Measurements from ENCODE around the gene TOP3A. TPM values are rescaled to one million over a fixed set of nuclear protein-coding genes. Genes with fewer than 3 reads are reported as not detected.
"Not testable (repeated sequence)": the region's sequence is repeated elsewhere in the genome, so short reads cannot be mapped to it uniquely, and the experiment has no call there.

Gene TOP3A
- 10 to 100 TPM; 52.4 to 53.0 TPM for total RNA-seq

GRCh38 chr17:18314731-18315561 lies at the start of gene TOP3A, which contains the start of gene SMCR8:
TOP3A (minus strand) TSS chr17:18314994; CDS start chr17:18314778, 216 bp downstream.
SMCR8 (plus strand) TSS chr17:18315293; CDS start chr17:18315790, 497 bp downstream.
- intact Hi-C loops (cut with micrococcal nuclease): loop anchor here (1.0 to 10.0 kb wide), 6 partner anchors 48 to 470 kb away; partner anchors contain the start of genes ALKBH5, ATPAF2, GID4 and LLGL1
- Mint-ChIP-seq H3K27ac (peak within 1 kb of the TSS; percentile 98), H3K36me3 (peaks cover 29% of the 10 kb centered on the region), H3K27me3 (no peaks in the 10 kb centered on the region), H3K4me3 (peak within 1 kb of the TSS; percentile 95), H3K9me3 (no peaks in the 10 kb centered on the region), H3K4me1 (ENCODE audit: low read depth) (peaks cover 73% of the 10 kb centered on the region)
- CTCF ChIA-PET: interaction anchor here (0.9 to 1.0 kb wide), 3 partner anchors 67 to 310 kb away, joined by 3 to 4 read pairs (median 4); no protein-coding TSS in a partner anchor
- peak; percentile 99 for DNase-seq
- POLR2A ChIA-PET: interaction anchor here (0.8 kb wide), 1 partner anchor 8 kb away, joined by 3 read pairs; no protein-coding TSS in a partner anchor

DNA sequence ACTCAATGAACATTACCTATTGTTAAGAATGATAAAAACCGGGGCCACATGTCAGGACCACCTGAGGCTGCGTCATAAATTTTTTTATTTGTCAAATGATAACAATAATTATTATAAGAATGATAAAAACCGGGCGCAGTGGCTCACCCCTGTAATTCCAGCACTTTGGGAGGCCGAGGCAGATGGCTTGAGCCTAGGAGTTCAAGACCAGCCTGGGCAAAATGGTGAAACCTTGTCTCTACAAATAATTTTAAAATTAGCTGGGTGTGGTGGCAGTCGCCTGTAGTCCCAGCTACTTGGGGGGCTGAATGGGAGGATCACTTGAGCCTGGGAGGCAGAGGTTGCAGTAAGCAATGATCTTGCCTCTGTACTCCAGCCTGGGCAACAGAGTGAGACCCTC lies 49.4 kb upstream of the TOP3A start:
- H3K4me1 Mint-ChIP-seq (ENCODE audit: low read depth): peaks cover 15% of the 10 kb centered on the region
- ChIA-PET CTCF (no interaction called here), POLR2A (no interaction called here)
- no peaks in the 10 kb centered on the region for H3K27me3 Mint-ChIP-seq
- intact Hi-C loops (cut with micrococcal nuclease): no loop called here
- no peak for DNase-seq
- no peak overlapping the region for H3K27ac Mint-ChIP-seq
- H3K4me3 Mint-ChIP-seq: no peak overlapping the region
- H3K9me3 Mint-ChIP-seq: no peaks in the 10 kb centered on the region
- peaks cover 3% of the 10 kb centered on the region for H3K36me3 Mint-ChIP-seq

DNA sequence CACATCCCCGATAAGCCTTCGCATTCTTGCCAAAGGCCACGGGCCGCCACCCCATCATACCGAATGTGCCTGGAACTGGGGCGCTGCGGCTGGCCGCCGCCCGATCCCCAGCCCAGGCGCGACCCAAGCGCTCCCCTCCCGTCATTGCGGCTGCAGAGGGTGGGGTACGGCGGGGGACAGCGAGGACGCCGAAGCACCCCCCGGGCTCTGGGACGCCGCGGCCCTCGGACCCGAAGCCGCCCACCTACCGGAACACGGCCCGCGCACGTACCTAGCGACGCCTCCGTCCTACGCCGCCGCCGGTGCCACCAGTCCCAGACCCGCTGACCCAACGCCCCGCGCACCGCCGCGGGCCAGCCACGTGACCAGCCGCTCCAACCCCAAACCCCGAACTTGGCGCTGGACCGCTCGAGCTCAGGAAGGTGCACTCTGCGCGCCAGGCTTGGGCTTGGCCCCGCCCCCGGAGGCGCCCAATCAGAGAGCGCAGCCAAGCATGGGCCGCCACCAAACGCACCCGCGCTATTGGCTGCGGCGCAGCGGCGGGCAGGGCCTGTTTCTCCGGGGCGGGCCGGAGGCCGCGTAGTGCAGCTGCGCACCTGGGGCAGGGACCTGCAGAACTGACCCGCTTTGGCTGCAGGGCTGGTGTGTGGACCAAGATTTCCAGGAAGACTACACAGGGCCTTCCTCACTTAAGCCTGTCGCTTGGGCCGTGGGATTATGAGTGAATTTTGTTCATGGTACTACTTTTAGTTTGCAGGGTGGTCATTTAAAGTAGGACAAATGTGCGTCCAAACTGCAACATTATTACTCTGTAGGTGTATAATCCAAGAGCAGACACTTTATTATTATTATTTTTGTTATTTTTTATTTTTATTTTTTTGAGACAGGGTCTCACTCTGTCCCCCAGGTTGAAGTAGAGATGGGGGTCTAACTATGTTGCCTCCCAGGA lies 48.6 kb upstream of the TOP3A start, which contains the start of gene SHMT1:
Gene SHMT1 (minus strand): TSS at position 450 of the 949 bp plus-strand sequence. CDS start 7,569 bp downstream, outside the sequence.
- Mint-ChIP-seq H3K4me3 (peak within 1 kb of the TSS; percentile 88), H3K4me1 (ENCODE audit: low read depth) (peaks cover 15% of the 10 kb centered on the region), H3K36me3 (peaks cover 4% of the 10 kb centered on the region), H3K27me3 (no peaks in the 10 kb centered on the region), H3K9me3 (no peaks in the 10 kb centered on the region), H3K27ac (peak within 1 kb of the TSS; percentile 81)
- intact Hi-C loops (cut with micrococcal nuclease): loop anchor here (1.0 kb wide), 1 partner anchor 48 kb away; the partner anchor contains the start of gene SMCR8
- CTCF ChIA-PET: interaction anchor here (0.7 to 1.2 kb wide), 3 partner anchors 105 to 146 kb away, joined by 3 to 4 read pairs (median 3); partner anchors contain the start of gene FLII
- POLR2A ChIA-PET: no interaction called here
- DNase-seq: peak; percentile 95

GRCh38 chr17:18362698-18363100 lies 47.9 kb upstream of the TOP3A start:
- CTCF ChIA-PET: interaction anchor here (0.8 to 1.2 kb wide), 3 partner anchors 134 to 264 kb away, joined by 3 to 4 read pairs (median 4); no protein-coding TSS in a partner anchor
- POLR2A ChIA-PET: interaction anchor here (1.0 kb wide), 1 partner anchor 35 kb away, joined by 3 read pairs; no protein-coding TSS in a partner anchor
- peak; percentile 25 for DNase-seq
- Mint-ChIP-seq H3K27ac (no peak overlapping the region), H3K27me3 (no peaks in the 10 kb centered on the region), H3K4me1 (ENCODE audit: low read depth) (peaks cover 15% of the 10 kb centered on the region), H3K36me3 (peaks cover 4% of the 10 kb centered on the region), H3K9me3 (no peaks in the 10 kb centered on the region), H3K4me3 (peak overlapping the region; percentile 88)
- intact Hi-C loops (cut with micrococcal nuclease): loop anchor here (1.0 kb wide), 1 partner anchor 47 kb away; the partner anchor contains the start of gene SMCR8

- intact Hi-C loops (cut with micrococcal nuclease): no loop called here
- peaks cover 16% of the 10 kb centered on the region for H3K4me1 Mint-ChIP-seq (ENCODE audit: low read depth)
- H3K27ac Mint-ChIP-seq: no peak overlapping the region
- H3K9me3 Mint-ChIP-seq: no peaks in the 10 kb centered on the region
- peaks cover 4% of the 10 kb centered on the region for H3K36me3 Mint-ChIP-seq
- POLR2A ChIA-PET: interaction anchor here (1.0 kb wide), 1 partner anchor 35 kb away, joined by 3 read pairs; no protein-coding TSS in a partner anchor
- H3K27me3 Mint-ChIP-seq: no peaks in the 10 kb centered on the region
- CTCF ChIA-PET: interaction anchor here (0.8 to 1.0 kb wide), 2 partner anchors 134 to 264 kb away, joined by 4 read pairs; no protein-coding TSS in a partner anchor
- DNase-seq: no peak
- H3K4me3 Mint-ChIP-seq: peak overlapping the region; percentile 88
Observed at GRCh38 chr17:18361837-18362697, 47.3 kb upstream of the TOP3A start.

DNA sequence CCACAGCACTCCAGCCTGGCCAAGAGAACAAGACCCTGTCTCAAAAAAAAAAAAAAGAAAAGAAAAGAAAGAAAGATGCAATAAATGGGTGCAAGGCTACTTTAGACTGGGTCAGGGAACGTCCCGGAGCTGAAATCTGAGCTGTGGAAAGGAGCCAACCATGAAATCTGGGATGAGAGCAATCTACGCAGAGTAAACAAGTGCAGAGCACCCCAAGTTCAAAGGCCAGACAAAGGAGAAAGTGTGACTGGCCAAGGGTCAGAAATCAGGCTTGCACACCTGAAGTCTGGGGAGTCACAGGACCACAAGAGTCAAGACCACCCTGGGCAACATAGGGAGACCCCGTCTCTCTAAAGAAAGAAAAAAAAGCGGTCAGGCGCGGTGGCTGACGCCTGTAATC lies 45.7 kb upstream of the TOP3A start:
- H3K27me3 Mint-ChIP-seq: no peaks in the 10 kb centered on the region
- ChIA-PET POLR2A (no interaction called here), CTCF (no interaction called here)
- no peak overlapping the region for H3K4me3 Mint-ChIP-seq
- H3K36me3 Mint-ChIP-seq: peaks cover 6% of the 10 kb centered on the region
- no peak overlapping the region for H3K27ac Mint-ChIP-seq
- intact Hi-C loops (cut with micrococcal nuclease): no loop called here
- H3K4me1 Mint-ChIP-seq (ENCODE audit: low read depth): peaks cover 16% of the 10 kb centered on the region
- H3K9me3 Mint-ChIP-seq: no peaks in the 10 kb centered on the region
- no peak for DNase-seq

DNA sequence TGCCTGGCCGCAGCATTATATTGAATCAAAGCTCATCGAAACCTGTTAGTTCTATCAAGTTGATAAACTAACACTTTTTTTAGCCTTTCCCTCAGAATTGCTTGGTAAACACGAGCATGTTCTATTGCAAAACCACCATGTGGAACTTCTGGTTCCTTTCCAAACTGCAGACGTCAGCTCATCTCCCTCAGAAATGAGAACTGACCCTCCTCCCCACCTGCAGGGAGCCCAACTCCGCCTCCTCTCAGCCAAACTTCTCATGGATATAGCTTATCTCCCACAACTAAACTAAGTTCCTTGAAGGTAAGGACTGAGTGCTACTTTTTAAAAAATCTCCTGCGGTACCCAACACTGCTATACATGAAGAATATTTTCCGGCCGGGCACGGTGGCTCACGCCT lies 41.8 kb upstream of the TOP3A start:
- H3K9me3 Mint-ChIP-seq: no peaks in the 10 kb centered on the region
- no peak for DNase-seq
- intact Hi-C loops (cut with micrococcal nuclease): no loop called here
- H3K4me3 Mint-ChIP-seq: no peak overlapping the region
- peaks cover 2% of the 10 kb centered on the region for H3K4me1 Mint-ChIP-seq (ENCODE audit: low read depth)
- no peaks in the 10 kb centered on the region for H3K27me3 Mint-ChIP-seq
- H3K36me3 Mint-ChIP-seq: peaks cover 20% of the 10 kb centered on the region
- ChIA-PET CTCF (no interaction called here), POLR2A (interaction anchor here (0.6 kb wide), 1 partner anchor 168 kb away, joined by 4 read pairs; no protein-coding TSS in a partner anchor)
- no peak overlapping the region for H3K27ac Mint-ChIP-seq

DNA sequence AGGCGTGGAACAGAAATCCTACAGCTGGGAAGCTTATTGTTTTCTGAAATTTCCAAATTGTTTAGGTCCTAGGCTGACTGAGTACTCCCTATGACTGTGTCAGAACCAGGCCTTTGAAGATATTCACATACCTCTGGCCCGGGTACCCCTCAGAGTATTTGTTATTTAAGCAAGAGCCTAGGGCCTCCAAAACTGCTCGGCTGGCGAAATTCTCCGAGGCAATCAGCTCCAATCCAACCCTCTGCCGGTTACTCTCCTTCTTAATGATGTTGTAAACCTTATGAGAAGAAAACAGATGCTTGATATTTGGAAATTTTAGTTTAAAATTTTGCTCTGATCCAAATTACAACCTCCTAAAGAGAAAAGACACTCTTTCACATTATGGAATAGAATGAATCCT lies 38.7 kb upstream of the TOP3A start:
- intact Hi-C loops (cut with micrococcal nuclease): no loop called here
- H3K36me3 Mint-ChIP-seq: peaks cover 17% of the 10 kb centered on the region
- no peak overlapping the region for H3K4me3 Mint-ChIP-seq
- POLR2A ChIA-PET: no interaction called here
- no peaks in the 10 kb centered on the region for H3K27me3 Mint-ChIP-seq
- CTCF ChIA-PET: no interaction called here
- no peak overlapping the region for H3K27ac Mint-ChIP-seq
- no peak for DNase-seq
- peaks cover 2% of the 10 kb centered on the region for H3K4me1 Mint-ChIP-seq (ENCODE audit: low read depth)
- H3K9me3 Mint-ChIP-seq: no peaks in the 10 kb centered on the region

DNA sequence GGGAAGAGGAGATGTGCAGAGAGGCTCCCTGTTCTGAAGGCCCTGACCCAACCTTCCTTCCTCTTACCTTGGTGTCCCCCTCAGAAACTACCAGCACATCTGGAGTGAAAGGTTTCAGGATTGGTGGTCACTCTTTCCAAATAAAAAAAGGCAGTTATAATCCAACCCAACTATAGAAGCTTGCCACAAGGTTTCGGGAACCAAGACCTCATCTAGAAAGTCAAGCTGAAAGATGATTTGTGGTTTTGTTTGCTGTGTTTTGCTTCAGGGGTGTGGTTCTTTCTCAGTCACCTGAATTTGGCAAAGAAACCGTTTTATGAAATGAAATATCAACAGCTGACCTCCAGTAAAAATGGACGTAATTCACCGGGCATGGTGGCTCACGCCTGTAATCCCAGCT lies 29.2 kb upstream of the TOP3A start:
- DNase-seq: no peak
- no peak overlapping the region for H3K4me3 Mint-ChIP-seq
- peaks cover 38% of the 10 kb centered on the region for H3K36me3 Mint-ChIP-seq
- H3K9me3 Mint-ChIP-seq: no peaks in the 10 kb centered on the region
- H3K4me1 Mint-ChIP-seq (ENCODE audit: low read depth): no peaks in the 10 kb centered on the region
- no peaks in the 10 kb centered on the region for H3K27me3 Mint-ChIP-seq
- intact Hi-C loops (cut with micrococcal nuclease): no loop called here
- ChIA-PET POLR2A (no interaction called here), CTCF (no interaction called here)
- no peak overlapping the region for H3K27ac Mint-ChIP-seq

DNA sequence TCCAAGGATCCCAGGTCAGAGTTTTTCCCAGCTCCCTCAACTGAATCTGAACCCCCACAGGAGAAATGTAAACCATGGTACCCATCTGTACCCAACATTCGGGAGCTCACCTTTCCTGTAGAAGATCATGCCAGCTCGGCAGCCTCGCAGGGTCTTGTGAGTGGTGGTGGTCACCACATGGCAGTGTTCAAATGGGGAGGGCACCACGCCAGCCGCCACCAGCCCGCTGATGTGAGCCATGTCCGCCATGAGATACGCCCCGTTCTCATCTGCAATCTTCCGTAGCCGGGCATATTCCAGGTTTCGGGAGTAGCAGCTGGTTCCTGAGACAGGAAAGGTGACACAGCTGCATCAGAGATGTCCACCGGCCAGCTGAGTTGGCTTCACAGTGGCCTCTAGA lies 25.1 kb upstream of the TOP3A start:
- POLR2A ChIA-PET: no interaction called here

DNA sequence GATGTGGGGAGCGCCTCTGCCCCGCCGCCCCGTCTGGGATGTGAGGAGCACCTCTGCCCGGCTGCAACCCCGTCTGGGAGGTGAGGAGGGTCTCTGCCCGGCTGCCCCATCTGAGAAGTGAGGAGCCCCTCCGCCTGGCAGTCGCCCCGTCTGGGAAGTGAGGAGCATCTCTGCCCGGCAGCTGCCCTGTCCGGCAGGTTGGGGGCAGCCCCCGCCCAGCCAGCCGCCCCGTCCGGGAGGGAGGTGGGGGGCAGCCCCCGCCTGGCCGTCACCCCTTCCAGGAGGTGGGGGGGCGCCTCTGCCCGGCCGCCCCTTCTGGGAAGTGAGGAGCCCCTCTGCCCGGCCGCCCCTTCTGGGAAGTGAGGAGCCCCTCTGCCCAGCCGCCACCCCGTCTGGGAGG lies 23.4 kb upstream of the TOP3A start:
- intact Hi-C loops (cut with micrococcal nuclease); DNase-seq; POLR2A ChIA-PET; H3K27me3 Mint-ChIP-seq; H3K4me1 Mint-ChIP-seq (ENCODE audit: low read depth); H3K27ac Mint-ChIP-seq; CTCF ChIA-PET; H3K4me3 Mint-ChIP-seq; H3K9me3 Mint-ChIP-seq: not testable (repeated sequence)
- peaks cover 33% of the 10 kb centered on the region for H3K36me3 Mint-ChIP-seq

More for the DNA sequence above, 25.1 kb upstream of the TOP3A start:
- Mint-ChIP-seq H3K9me3 (no peaks in the 10 kb centered on the region), H3K27ac (no peak overlapping the region), H3K4me1 (ENCODE audit: low read depth) (no peaks in the 10 kb centered on the region), H3K27me3 (no peaks in the 10 kb centered on the region), H3K4me3 (no peak overlapping the region), H3K36me3 (peaks cover 33% of the 10 kb centered on the region)
- CTCF ChIA-PET: no interaction called here
- no peak for DNase-seq
- intact Hi-C loops (cut with micrococcal nuclease): no loop called here

Data from activated CD4-positive, alpha-beta memory T cell treated with anti-CD3 and anti-CD28 coated beads for 36 hours (primary cell).